Hematopoietic multipotent progenitor cell treated with erythropoietin and hydrocortisone succinate and interleukin-3 and kit ligand, for 15 days (in vitro differentiated cells): ENCODE results near the gene MDC1.
"Not testable (repeated sequence)": the region's sequence is repeated elsewhere in the genome, so short reads cannot be mapped to it uniquely, and the experiment has no call there.

Experiments used
- DNase-seq: peaks from one replicate; pipeline ENCODE4 v3.0.0-alpha.2; 2015; ENCODE audit warnings: low spot score

The MDC1 gene

DNA sequence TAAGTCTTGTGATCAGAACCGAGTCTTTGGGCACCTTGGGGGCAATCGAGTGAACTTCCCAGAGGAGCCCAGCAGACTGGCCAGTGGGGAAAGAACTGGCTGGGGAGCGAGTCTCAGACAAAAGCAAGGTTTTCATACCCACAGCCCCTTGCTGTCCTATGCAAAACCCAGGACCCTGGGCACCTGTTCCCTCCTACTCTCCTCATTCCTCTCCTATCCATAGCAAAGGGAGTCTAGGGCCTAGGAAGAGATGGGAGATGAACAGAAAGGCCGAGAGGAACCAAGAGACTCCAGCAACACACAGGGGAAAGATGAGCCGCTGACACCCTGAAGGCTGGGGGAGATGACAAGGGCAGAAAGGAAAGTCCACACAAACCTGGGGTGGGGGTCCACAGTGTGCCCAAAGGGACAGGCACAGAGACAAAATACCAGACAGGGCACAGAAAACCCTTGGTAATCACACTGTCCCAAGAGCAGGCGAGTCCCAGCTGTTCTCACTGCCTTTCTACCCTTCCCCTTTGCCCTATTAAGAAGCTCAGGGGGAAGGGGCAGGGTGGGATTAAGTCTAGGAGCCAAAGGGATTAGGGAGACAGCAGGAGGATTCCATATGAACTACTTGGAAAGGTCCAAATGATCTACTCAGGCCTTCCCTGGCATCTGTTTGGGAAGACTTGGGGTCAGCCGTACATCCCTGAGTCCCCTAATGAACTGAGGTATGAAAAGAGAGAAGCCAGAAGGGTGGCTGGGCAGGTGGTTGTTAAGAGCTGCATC is 37.1 kb downstream of the MDC1 start:
- no peak for DNase-seq

DNA sequence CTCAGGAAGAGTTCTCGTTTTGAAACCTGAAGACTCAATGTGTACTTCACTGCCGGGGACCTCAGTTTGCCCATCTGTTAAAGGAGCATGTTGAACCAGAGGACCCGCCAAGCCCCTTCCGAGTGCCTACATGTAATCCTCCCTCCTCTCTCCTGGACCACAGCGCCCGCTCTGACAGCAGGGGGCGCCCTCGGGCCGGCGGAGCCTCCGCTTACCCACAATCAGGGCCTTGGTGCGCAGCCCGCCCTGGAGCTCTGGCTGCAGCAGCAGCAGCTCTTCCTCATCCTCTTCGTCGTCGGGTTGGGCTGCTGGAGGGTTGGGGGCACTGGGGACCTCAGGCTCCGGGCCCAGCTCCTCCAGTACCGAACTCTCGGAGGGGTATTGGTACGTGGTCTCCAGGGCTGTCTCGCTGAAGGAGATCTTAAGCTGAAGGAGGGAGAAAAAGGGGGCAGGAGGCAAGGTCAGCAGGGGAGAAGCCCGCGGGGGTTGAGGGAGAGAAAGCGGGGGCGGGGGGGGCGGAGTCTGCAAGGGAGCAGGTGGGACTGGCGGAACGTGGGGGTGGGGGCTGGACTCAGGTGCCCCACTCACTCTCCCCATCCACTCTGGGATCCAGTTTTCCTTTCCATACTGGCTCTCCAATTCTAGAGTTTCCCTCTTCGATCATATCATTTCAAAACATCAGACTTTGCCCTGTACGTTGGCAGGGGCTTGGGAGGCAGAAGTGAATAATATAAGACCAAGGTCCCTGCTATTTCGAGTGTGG is 37.9 kb downstream of the MDC1 start:
- DNase-seq, result peak; percentile 85

DNA sequence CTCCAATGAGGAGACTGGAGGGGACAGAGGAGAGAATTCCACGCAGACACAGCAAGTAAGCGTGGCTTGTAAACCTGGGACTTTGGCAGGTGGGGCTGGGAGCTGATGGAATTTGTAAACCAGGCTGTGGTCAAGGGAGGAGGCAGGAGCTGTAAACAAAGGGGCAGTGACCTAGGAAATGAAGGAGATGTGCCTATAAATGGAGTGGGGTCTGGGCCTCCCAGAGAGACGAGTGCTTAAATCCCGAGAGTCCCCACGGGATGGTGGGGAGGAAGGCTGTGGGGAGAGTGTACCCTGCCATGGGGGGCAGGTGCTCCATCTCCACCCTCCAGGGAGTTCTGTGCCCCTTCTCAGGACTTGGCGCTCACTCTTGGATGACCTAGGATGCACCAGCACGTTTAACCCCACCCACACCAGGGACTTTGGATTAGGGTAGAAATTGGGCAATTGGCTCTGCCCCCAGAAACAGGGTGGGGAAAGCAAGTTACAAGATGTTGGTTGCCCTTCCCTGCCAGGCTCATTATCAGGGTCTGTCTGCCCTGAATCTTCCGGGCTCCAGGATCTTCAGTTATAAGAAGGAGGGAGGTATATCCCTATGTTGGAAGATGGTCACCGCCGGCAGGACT is 40.3 kb downstream of the MDC1 start:
- DNase-seq, result peak; percentile 41

DNA sequence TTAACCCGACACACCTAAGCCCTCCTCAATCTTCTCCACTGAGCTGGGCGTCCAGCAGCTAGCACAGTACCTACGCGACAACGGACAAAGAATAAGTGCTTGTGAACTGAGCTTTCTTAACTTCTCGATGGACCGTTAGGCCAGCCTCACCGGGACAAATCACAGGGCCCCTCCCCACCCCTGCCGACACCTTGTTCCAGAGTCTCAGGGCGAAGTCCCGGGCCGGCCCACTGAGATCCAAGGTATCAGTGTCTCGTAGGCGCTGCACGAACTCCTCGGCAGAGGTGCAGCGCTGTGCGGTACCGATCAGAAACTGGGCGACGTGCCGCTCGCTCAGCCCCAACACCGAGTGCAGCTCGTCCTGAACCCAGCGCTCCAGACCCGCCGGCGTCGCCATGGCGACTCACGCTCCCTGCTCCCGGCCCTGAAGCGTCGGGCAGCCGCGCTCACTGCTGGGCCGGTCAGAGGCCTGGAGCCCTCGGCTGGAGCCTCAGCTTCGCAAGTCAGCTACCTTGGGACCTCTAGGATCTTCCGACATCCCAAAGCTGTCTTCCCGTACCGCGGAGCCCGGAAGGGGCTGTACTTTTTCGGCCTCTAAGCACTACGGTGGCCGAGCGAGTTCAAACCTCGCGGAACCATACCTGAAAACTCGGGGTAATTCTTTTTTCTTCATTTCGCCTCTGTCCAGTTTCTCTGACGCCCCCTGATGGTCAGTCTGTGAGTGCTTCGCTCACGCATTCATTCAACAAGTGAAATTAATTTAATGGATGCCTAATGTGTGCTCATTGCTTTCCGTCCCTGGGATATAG is 44.4 kb downstream of the MDC1 start, which contains the start of gene DHX16:
DHX16 (minus strand) TSS at position 562 of the 809 bp plus-strand sequence; CDS start at position 397, 165 bp downstream.
- peak; percentile 97 for DNase-seq

DNA sequence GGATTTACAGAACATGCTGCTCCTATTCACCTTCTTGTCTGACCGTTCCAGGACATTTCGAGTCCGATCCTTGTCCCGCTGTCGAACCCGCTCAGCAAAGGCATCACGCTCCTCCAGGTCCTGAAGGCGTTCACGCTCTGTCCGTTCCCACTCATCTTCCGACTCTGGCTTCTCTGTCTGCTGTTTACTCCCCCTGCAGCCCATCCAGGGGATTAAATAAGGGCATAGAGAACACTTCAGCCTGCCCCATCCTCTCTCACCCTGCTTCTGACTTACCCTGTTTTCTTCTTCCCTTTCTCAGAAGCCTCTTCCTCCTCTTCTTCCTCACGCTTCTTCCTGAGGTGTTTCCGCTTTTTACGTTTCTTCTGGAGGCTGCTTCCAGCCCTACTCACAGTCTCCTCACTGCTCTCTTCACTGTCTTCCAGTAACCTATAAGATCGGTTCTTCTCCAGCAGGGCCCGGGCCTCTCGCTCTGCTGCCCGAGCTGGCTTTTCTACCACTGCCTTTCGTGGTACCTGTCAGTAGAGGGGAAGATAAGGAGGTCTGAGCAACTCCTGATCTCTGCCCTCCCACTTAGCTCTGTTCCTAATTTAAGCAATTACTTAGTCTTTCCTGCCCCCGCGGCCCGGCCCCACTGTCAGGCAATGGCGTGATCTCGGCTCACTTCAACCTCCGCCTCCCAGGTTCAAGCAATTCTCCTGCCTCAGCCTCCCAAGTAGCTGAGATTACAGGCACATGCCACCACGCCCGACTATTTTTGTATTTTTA is 46.1 kb downstream of the MDC1 start:
- DNase-seq, result no peak

DNA sequence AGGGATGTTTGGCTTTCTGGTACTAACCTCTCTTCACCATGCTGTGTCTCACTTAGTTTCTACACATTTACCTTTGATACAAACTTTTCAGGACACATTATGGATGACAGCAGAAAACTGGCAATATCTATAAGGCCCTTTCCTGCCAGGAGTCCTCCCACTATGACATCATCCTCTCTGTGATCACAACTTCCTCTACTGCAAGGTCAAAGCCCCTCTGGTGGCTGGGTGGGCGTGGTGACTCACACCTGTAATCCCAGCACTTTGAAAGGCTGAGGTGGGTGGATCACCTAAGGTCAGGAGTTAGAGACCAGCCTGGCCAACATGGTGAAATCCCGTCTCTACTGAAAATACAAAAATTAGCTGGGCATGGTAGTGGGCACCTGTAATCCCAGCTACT is 50.8 kb downstream of the MDC1 start:
- DNase-seq, result not testable (repeated sequence)

DNA sequence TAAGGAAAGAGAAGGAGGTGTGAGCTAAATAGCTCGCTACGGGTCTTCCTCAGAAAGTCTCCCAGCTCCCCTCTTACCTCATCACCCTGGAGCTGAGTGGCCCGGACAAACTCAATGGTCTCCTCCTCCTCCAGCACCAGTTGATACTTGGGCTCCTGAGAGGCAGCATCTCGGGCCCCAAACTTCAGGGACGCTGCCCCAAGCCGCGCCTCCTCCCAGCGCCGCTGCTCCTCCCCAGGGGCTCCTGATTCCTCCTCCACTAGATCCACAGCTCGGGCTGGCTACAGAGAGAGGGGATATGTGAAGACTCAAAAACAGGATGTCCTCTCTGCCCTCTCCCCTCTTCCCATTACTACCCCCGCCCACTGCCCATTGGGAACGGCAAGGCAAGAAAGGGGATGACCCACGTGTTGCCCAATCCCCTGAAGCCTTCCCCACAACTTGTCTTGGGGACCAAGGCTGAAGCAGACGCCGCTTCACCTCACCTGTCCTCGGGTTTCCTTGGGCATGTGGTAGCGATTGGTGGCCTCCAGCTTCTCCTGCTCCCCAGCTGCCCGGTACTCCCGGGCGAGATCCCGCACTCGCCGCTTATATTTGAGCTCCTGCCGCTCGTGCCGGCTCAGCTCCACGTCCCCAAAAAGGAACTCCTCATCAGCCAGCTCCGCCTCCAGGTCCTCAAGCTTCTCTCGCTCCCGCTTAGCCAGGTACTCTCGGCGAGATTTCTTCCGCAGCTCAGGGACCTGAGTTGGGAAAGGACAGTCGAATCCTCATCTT is 51.9 kb downstream of the MDC1 start:
- no peak for DNase-seq

DNA sequence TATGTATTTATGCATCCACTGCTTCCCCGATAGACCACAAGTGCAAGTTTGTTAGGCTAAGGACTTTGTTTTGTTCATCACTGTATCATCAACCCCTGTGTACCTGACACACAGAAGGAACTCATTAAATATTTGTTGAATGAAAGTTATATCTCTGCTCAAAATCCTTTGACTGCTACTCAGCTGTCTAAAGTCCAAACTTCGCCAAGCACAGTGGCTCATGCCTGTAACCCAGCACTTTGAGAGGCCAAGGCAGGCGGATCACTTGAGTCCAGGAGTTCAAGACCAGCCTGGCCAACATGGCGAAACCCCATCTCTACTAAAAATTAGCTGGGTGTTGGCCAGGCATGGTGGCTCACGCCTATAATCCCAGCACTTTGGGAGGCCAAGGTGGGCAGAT is 59.2 kb downstream of the MDC1 start:
- DNase-seq, result not testable (repeated sequence)

DNA sequence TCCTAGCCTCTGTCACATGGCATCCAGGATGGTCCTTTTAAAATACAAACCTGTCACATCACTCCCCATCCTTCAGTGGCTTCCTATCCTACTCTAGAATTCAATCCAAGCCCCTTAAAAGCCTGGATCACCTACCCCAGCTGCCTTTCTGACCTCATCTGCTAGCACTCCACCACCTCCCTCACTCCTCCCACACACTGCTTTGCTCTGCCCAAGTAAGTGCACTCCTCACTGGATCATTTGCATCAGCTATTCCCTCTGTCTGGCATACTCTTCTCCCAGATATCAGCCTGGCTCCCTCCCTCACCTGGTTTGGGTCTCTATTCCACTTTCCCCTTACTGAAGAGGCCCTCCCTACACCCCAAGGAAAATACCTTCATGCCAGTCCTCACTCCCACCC is 59.6 kb downstream of the MDC1 start:
- no peak for DNase-seq

DNA sequence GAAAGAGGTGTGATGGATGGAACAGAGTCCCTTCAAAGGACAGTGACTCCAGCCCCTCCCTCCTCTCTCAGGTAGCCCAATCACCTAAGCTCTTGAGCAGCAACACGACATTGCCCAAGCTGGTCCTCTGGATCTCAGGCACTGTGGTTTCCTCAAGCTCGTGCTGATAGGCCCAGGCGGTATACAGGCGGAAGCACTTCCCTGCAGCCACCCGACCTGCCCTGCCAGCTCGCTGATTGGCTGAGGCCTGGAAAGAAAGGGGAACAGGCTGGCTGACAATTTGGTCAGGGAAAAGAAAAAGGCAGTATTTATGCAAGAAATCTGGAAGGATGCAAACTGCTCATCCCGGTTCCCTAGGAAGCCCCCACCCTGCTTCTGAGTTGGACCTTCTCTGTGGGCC is 60.6 kb downstream of the MDC1 start:
- no peak for DNase-seq

DNA sequence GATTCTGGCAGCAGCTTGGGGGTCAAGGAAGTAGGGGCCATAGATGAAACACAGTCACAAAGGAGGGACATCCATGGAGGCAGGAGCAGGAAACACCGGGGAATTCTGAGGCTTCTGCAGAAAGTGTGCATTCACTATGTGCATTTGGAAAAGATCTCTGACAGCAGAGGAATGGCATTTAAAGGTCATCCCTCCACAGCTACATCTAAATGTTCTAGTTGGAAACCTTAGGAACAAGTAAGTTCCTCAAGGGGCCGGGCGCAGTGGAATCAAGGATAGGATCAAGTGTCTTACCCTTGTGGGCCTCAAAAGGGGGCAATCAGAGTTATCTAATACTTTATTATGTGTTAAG is 61.4 kb downstream of the MDC1 start:
- no peak for DNase-seq

DNA sequence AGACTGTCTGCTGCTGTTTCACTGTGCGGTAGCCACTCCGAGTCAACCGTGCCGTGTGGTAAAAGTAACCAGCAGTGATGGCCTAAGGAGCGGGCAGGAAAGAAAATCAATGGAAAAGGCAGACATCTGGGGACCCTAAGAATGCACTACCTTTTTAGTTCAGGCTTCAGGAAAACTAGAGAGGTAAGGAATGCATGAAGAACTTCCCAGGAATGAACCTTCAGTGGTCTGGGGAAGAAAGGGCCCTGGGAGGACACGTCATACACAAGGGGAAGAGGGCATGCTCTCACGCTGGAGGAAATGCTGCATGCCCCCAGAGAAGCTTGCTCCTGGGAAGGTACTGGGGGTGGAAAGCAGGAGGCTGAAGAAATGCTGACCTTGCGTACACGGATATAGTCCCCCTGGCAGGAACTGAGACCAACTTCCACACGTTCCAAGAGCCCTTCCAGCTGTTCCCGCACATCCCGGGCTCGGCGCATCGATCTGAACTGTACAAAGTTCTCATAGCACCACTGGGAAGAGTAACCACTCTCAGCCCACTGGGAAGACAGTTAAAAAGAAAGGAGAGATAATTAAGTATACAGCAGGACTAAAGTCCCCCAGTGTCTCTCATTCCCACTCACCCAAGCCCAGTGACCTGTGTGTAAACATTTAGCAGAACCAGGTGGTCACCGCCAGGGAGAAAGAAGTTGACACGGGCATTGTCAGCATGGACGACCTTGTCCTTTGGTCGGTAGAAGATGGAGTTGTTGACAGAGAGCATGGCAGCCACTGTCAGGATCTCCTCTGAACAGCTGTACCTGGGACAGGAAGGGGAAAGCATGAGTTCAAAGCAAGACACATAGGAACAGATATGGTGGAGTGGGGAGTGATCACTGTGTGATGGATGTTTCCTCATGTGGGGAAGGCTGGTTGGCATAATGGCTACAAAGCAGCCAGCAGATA is 62.0 kb downstream of the MDC1 start:
- no peak for DNase-seq

DNA sequence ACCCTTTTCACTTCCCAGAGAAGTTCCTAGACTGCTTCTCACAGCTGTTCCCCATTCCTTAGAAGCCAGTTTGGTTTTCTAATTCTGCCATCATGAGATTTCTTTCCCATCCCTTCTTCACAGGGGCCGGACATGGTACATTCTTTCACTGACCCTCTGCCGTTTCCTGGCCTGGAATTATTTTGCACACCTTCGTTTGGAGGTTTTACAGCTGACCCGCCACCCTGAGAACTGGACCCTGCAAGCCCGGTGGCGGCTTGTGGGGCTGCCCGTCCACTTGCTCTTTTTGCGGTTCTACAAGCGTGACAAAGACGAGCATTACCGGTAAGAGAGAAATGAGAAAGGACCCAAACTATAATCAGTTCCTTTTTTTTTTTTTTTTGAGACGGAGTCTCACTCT is 65.9 kb downstream of the MDC1 start:
- DNase-seq, result no peak
